NB4 (cell line): ENCODE data around the gene PIGW.
A peak's percentile ranks its signal among the peaks of the same experiment; 100 is the strongest.

Experiments
- MYC ChIP-seq: IDR thresholded peaks from 2 replicates; pipeline ENCODE4 v1.6.1; 2011; ENCODE audit warnings: low read depth, low read length
- POLR2A ChIP-seq: IDR thresholded peaks from 2 replicates; pipeline ENCODE4 v1.6.1; 2011; ENCODE audit warnings: mild to moderate bottlenecking; ENCODE audit not compliant: insufficient read length; ENCODE audit errors: extremely low read depth
- TF ChIP-seq, protein P1 (sequence below): IDR thresholded peaks from one replicate; pipeline ENCODE4 v1.5.1; 2012; ENCODE audit warnings: low read depth, low read length

DNA sequence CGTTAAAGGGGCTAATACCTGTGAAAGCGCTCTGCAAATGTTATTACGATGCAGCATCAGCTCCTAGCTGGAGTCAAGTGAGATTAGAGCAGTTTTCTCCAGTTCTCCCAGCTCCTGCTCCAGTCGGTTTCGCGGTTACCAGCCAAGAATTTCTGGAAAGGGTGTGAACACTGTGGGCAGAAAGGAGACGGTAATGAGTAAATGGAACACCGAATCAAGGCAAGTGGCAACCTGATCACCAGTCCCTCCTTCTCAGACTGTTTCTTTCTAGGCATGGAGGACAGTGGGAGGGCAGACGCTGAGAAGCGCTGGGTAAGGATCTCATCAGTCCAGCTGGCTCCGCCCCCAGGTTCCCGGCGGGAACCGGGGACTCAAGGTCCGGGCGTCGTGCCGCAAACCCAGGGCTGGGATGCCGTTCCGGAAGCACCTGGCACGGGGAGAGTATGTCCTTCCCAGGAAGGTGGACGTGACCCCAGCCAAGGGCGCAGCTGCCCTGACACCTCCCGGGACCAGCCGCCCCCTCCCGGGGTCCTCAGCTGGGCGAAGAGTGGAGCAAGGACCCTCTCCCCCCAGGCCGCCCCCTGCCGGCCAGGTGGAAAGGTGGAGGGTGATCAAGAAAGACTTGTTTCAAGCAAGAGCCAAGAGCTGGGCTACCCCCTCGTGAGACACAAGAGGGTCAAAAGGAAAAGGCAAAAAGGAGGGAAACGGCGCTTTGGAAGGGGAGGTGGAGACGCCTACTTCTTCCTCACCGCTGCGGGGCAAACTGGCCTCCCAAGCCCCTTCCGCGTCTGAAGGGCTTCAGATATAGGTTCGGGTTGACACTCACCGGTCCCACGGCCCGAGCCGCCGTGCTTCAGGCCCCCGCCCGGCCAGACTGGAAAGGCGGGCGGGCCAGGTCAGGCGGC lies 600 bp upstream of the PIGW start:
- TF ChIP-seq, protein P1, sequence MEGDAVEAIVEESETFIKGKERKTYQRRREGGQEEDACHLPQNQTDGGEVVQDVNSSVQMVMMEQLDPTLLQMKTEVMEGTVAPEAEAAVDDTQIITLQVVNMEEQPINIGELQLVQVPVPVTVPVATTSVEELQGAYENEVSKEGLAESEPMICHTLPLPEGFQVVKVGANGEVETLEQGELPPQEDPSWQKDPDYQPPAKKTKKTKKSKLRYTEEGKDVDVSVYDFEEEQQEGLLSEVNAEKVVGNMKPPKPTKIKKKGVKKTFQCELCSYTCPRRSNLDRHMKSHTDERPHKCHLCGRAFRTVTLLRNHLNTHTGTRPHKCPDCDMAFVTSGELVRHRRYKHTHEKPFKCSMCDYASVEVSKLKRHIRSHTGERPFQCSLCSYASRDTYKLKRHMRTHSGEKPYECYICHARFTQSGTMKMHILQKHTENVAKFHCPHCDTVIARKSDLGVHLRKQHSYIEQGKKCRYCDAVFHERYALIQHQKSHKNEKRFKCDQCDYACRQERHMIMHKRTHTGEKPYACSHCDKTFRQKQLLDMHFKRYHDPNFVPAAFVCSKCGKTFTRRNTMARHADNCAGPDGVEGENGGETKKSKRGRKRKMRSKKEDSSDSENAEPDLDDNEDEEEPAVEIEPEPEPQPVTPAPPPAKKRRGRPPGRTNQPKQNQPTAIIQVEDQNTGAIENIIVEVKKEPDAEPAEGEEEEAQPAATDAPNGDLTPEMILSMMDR: peak; percentile 67
- TF ChIP-seq POLR2A (no peak), MYC (no peak)
